H1 (cell line): Measurements from ENCODE around the gene GRIP2. TPM values are rescaled to one million over a fixed set of nuclear protein-coding genes. Genes with fewer than 3 reads are reported as not detected.

Experiments
- BACH1 ChIP-seq: IDR thresholded peaks from 2 replicates; pipeline ENCODE4 v1.6.1; 2012; ENCODE audit warnings: low read length, improper control_type of control experiment
- CTBP2 ChIP-seq: IDR thresholded peaks from 2 replicates; pipeline ENCODE4 v1.7.0; 2011; ENCODE audit warnings: borderline replicate concordance, mild to moderate bottlenecking, moderate library complexity, mixed read lengths, low read length; ENCODE audit not compliant: insufficient read depth, insufficient read length
- JUN ChIP-seq: IDR thresholded peaks from 2 replicates; pipeline ENCODE4 v1.6.1; 2011; ENCODE audit warnings: low read depth, mild to moderate bottlenecking, improper control_type of control experiment, low read length
- polyA plus RNA-seq, 7 experiments: library from polyadenylated mRNA; depleted of rRNA in 3 of 7; stranded (reverse) in 5 of 7; unstranded in 2 of 7; fragments of >200 nt in 5 of 7; fragments of 200-250 nt in 2 of 7; gene quantifications; 1 replicate in 5 of 7; 2 replicates in 1 of 7; 4 replicates in 1 of 7; pipeline versions ENCODE4 v1.2.1 to v1.2.3, GENCODE V29; 2011 to 2013; ENCODE audit warnings: missing spikeins in 2 of 7, mixed read lengths in 2 of 7
- total RNA-seq: library from RNA; stranded (reverse); fragmentation: NEBNext Ultra II Directional; extraction: Animal tissue kit (Norgen Biotek cat#: 25700); gene quantifications from 2 replicates; pipeline ENCODE4 v1.2.1, GENCODE V29; 2021
- TF ChIP-seq, protein P1 (sequence below): fragments of 300-600 bp; sonication (generic); IDR thresholded peaks from 2 replicates; pipeline ENCODE4 v1.7.1; 2012; ENCODE audit warnings: low read length, moderate library complexity, mild to moderate bottlenecking, inconsistent platforms; ENCODE audit not compliant: insufficient replicate concordance
- TF ChIP-seq, protein P2 (sequence below): IDR thresholded peaks from 2 replicates; pipeline ENCODE4 v1.6.1; 2012; ENCODE audit warnings: inconsistent platforms

Gene GRIP2
- total and polyA plus RNA-seq, 2 of the 8 experiments (the other 6 are each of a cell fraction or from before 2014, with no cell fraction given): 2.5 to 6.4 TPM

DNA sequence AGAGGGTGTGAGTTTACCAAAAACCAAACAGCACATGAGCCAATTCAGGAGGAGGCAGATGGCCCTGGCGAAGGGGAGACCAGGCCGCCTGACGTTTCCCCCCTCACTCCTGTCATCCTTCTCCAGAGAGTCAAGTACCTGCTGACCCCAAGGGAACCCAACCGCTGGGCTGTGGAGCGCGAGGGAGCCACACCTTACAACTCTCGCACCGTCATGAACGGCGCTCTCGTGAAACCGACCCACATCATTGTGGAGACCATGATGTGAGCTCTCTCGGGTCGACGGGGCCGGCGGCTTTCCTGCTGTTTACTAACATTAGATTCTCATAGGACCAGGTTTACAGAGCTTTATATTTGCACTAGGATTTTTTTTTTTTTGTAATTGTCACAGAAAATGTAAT, 55.4 kb downstream of the GRIP2 start (continued):
- TF ChIP-seq CTBP2: no peak
- no peak for TF ChIP-seq JUN
- no peak for TF ChIP-seq BACH1
- TF ChIP-seq, protein P1, sequence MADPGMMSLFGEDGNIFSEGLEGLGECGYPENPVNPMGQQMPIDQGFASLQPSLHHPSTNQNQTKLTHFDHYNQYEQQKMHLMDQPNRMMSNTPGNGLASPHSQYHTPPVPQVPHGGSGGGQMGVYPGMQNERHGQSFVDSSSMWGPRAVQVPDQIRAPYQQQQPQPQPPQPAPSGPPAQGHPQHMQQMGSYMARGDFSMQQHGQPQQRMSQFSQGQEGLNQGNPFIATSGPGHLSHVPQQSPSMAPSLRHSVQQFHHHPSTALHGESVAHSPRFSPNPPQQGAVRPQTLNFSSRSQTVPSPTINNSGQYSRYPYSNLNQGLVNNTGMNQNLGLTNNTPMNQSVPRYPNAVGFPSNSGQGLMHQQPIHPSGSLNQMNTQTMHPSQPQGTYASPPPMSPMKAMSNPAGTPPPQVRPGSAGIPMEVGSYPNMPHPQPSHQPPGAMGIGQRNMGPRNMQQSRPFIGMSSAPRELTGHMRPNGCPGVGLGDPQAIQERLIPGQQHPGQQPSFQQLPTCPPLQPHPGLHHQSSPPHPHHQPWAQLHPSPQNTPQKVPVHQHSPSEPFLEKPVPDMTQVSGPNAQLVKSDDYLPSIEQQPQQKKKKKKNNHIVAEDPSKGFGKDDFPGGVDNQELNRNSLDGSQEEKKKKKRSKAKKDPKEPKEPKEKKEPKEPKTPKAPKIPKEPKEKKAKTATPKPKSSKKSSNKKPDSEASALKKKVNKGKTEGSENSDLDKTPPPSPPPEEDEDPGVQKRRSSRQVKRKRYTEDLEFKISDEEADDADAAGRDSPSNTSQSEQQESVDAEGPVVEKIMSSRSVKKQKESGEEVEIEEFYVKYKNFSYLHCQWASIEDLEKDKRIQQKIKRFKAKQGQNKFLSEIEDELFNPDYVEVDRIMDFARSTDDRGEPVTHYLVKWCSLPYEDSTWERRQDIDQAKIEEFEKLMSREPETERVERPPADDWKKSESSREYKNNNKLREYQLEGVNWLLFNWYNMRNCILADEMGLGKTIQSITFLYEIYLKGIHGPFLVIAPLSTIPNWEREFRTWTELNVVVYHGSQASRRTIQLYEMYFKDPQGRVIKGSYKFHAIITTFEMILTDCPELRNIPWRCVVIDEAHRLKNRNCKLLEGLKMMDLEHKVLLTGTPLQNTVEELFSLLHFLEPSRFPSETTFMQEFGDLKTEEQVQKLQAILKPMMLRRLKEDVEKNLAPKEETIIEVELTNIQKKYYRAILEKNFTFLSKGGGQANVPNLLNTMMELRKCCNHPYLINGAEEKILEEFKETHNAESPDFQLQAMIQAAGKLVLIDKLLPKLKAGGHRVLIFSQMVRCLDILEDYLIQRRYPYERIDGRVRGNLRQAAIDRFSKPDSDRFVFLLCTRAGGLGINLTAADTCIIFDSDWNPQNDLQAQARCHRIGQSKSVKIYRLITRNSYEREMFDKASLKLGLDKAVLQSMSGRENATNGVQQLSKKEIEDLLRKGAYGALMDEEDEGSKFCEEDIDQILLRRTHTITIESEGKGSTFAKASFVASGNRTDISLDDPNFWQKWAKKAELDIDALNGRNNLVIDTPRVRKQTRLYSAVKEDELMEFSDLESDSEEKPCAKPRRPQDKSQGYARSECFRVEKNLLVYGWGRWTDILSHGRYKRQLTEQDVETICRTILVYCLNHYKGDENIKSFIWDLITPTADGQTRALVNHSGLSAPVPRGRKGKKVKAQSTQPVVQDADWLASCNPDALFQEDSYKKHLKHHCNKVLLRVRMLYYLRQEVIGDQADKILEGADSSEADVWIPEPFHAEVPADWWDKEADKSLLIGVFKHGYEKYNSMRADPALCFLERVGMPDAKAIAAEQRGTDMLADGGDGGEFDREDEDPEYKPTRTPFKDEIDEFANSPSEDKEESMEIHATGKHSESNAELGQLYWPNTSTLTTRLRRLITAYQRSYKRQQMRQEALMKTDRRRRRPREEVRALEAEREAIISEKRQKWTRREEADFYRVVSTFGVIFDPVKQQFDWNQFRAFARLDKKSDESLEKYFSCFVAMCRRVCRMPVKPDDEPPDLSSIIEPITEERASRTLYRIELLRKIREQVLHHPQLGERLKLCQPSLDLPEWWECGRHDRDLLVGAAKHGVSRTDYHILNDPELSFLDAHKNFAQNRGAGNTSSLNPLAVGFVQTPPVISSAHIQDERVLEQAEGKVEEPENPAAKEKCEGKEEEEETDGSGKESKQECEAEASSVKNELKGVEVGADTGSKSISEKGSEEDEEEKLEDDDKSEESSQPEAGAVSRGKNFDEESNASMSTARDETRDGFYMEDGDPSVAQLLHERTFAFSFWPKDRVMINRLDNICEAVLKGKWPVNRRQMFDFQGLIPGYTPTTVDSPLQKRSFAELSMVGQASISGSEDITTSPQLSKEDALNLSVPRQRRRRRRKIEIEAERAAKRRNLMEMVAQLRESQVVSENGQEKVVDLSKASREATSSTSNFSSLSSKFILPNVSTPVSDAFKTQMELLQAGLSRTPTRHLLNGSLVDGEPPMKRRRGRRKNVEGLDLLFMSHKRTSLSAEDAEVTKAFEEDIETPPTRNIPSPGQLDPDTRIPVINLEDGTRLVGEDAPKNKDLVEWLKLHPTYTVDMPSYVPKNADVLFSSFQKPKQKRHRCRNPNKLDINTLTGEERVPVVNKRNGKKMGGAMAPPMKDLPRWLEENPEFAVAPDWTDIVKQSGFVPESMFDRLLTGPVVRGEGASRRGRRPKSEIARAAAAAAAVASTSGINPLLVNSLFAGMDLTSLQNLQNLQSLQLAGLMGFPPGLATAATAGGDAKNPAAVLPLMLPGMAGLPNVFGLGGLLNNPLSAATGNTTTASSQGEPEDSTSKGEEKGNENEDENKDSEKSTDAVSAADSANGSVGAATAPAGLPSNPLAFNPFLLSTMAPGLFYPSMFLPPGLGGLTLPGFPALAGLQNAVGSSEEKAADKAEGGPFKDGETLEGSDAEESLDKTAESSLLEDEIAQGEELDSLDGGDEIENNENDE: no peak
- TF ChIP-seq, protein P2, sequence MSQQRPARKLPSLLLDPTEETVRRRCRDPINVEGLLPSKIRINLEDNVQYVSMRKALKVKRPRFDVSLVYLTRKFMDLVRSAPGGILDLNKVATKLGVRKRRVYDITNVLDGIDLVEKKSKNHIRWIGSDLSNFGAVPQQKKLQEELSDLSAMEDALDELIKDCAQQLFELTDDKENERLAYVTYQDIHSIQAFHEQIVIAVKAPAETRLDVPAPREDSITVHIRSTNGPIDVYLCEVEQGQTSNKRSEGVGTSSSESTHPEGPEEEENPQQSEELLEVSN: no peak
